ENCODE measurements around the gene RGS14. TPM values are rescaled to one million over a fixed set of nuclear protein-coding genes. Genes with fewer than 3 reads are reported as not detected.

RGS14 gene
- total and polyA plus RNA-seq, 3 donors from 2014 or later: 25.3 to 40.5 (median 39.2) TPM

DNA sequence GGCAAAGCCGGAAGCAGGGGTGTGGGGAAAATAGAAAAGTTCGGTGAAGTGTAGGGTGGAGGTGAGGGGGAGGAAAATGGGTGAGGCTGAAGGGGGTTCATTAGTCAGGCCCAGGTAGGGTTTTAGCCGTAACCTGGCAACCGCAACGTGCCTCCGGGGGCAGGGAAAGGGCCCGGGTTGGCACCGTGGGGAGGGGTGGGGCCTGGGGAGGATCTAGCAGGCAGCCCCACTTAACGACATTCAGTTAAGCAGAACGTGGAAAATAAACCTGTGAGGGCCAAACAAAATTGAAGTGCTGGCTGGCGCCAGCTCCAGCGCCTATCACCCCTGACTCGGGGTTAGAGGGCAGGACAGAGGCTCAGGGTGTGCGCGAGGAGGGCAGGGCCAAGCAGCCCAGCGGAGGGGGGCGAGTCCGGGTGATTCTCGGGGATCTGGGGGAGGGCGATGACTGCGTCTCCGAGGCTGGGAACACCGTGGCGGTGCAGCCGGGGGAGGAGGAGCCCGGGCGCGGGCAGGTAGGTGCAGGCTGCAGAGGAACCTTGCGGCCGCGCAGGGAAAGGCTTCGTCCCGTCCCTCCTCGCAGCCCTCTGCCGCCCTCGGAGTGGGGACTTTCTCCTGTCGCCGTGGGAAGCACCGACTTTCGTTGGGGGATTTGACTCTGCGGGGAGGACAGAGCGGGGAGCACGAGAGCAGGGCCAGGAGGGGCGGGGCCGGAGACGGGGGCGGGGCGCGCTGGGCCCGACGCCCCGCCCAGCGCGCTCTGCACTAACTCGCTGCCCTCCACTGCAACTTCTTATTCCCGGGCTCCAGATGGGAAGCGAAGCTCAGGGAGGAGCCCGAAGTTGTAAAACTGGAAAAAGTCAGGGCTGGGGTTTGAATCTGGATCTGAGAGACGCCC lies 5.1 kb downstream of the RGS14 start:
- intact Hi-C loops (cut with DNase I; ENCODE audit: low total_unique reads): no loop called here
- no peaks in the 10 kb centered on the region for H3K9me3 ChIP-seq
- H3K27ac ChIP-seq: no peak overlapping the region
- peak; percentile 73 for DNase-seq
- TF ChIP-seq, protein P1, sequence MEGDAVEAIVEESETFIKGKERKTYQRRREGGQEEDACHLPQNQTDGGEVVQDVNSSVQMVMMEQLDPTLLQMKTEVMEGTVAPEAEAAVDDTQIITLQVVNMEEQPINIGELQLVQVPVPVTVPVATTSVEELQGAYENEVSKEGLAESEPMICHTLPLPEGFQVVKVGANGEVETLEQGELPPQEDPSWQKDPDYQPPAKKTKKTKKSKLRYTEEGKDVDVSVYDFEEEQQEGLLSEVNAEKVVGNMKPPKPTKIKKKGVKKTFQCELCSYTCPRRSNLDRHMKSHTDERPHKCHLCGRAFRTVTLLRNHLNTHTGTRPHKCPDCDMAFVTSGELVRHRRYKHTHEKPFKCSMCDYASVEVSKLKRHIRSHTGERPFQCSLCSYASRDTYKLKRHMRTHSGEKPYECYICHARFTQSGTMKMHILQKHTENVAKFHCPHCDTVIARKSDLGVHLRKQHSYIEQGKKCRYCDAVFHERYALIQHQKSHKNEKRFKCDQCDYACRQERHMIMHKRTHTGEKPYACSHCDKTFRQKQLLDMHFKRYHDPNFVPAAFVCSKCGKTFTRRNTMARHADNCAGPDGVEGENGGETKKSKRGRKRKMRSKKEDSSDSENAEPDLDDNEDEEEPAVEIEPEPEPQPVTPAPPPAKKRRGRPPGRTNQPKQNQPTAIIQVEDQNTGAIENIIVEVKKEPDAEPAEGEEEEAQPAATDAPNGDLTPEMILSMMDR (IDR thresholded peaks at IDR 0.05): no peak
- no peak for TF ChIP-seq POLR2A (IDR thresholded peaks at IDR 0.05)
- H3K27me3 ChIP-seq: no peaks in the 10 kb centered on the region
- 5 to 7% methylated on average over 59 of the region's 59 CpGs for WGBS, 2 donors
- peaks cover 22% of the 10 kb centered on the region for H3K4me1 ChIP-seq
- peak overlapping the region; percentile 36 to 54 for H3K4me3 ChIP-seq
- no peaks in the 10 kb centered on the region for H3K36me3 ChIP-seq (ENCODE audit: low read depth, missing control alignments)

DNA sequence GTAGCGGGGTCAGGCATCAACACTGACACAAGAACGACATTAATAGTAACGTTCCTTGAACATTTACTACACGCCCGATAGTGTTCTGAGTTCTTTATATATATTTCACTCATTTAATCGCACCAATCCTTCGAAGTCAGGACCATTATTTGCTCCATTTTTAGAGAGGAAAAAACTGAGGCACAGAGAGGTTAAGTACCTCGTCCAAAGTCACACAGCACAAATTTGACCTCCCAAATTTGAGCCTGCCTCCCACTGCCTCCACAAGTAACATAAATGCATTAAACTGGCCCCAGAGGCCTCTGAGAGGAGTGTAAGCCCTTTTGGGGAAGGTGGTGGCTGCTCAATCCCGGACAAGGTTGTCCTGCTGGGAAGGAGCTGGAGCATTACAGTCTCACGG lies 5.8 kb downstream of the RGS14 start:
- Histone ChIP-seq H3K27me3 (no peaks in the 10 kb centered on the region), H3K36me3 (ENCODE audit: low read depth, missing control alignments) (no peaks in the 10 kb centered on the region), H3K4me3 (peak overlapping the region in 1 of 2 donors; percentile 54), H3K4me1 (peaks cover 22% of the 10 kb centered on the region), H3K9me3 (no peaks in the 10 kb centered on the region), H3K27ac (no peak overlapping the region)
- DNase-seq: no peak
- 31 to 33% methylated on average over 10 of the region's 10 CpGs for WGBS, 2 donors
- TF ChIP-seq, protein P1 (IDR thresholded peaks at IDR 0.05): no peak
- no peak for TF ChIP-seq POLR2A (IDR thresholded peaks at IDR 0.05)
- intact Hi-C loops (cut with DNase I; ENCODE audit: low total_unique reads): no loop called here

DNA sequence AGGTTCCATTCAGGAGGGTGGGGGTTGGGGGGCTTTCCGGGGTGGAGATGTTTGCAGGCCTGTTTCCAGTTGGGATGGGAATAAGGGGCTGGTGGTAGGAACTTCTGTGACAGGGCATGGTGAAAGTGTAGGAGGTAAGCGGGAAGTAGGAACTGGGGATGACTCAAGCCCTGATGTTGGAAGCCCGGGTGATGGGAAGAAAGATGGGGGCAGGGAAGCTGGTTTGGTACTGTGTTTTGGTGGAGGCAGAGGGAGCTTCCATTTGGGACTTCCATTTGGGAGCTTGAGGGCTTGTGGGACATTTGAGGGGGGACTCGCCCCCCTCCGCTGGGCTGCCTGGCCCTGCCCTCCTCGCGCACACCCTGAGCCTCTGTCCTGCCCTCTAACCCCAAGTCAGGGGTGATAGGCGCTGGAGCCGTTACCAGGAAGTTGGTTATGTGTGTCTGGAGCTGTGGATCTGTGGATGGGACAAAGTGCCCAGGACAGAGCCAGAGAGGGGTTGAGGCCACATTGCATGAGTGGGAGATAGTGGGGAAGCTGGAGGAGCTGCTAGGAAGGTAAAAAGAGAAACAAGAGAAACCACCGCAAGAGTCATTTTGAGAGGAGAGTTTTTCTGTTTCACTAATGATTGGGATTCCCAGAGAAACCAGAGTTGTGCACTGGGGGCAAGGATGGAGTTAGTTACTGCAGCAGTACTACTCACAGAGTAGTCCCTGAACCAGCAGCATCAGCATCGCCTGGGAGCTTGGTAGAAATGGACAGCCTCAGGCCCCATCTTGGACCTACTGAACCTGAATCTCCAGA lies 6.6 kb downstream of the RGS14 start:
- intact Hi-C loops (cut with DNase I; ENCODE audit: low total_unique reads): no loop called here
- TF ChIP-seq, protein P1 (IDR thresholded peaks at IDR 0.05): no peak
- TF ChIP-seq POLR2A (IDR thresholded peaks at IDR 0.05): no peak
- H3K4me3 ChIP-seq: no peak overlapping the region
- H3K9me3 ChIP-seq: no peaks in the 10 kb centered on the region
- H3K27me3 ChIP-seq: no peaks in the 10 kb centered on the region
- no peak for DNase-seq
- 78 to 84% methylated on average over 8 to 11 of the region's 11 CpGs for WGBS, 2 donors
- H3K27ac ChIP-seq: no peak overlapping the region
- H3K36me3 ChIP-seq (ENCODE audit: low read depth, missing control alignments): no peaks in the 10 kb centered on the region
- peaks cover 22% of the 10 kb centered on the region for H3K4me1 ChIP-seq

DNA sequence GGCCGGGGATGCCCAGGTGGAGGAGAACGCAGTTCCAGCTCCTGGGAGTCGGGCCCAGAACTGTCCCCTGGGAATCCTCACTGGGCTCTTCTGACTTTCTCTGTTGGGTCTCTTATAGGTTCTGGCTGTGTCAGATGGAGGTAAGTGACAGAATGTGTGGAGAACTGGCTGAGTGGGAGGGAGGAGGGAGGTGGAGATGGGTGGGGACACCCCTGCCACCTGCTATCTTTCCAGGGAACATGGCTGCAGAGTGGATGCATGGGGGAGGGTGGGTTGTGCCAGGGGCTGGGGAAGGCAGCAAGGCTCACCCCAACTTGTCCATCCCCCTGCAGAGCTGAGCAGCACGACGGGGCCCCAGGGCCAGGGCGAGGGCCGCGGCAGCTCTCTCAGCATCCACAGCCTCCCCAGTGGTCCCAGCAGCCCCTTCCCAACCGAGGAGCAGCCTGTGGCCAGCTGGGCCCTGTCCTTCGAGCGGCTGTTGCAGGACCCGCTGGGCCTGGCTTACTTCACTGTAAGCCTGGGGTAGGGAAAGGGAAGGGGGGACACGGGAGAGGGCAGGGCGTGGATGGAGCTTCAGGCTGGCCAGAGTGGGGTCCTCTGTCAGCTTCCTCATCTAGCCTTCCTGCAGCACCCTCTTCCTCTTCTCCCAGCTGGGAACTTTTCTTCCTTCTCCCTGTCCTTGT lies 8.3 kb downstream of the RGS14 start:
- TF ChIP-seq POLR2A (IDR thresholded peaks at IDR 0.05): no peak
- TF ChIP-seq, protein P1 (IDR thresholded peaks at IDR 0.05): no peak
- Histone ChIP-seq H3K9me3 (no peaks in the 10 kb centered on the region), H3K36me3 (ENCODE audit: low read depth, missing control alignments) (no peaks in the 10 kb centered on the region), H3K4me1 (peaks cover 22% of the 10 kb centered on the region), H3K4me3 (no peak overlapping the region), H3K27ac (peak overlapping the region; percentile 90 to 91), H3K27me3 (no peaks in the 10 kb centered on the region)
- WGBS, 2 donors: 70 to 76% methylated on average over 9 to 14 of the region's 14 CpGs
- intact Hi-C loops (cut with DNase I; ENCODE audit: low total_unique reads): no loop called here
- DNase-seq: no peak

All from testis (tissue), 3 donors.